ENCODE measurements around the gene CTRB1.

The CTRB1 gene

DNA sequence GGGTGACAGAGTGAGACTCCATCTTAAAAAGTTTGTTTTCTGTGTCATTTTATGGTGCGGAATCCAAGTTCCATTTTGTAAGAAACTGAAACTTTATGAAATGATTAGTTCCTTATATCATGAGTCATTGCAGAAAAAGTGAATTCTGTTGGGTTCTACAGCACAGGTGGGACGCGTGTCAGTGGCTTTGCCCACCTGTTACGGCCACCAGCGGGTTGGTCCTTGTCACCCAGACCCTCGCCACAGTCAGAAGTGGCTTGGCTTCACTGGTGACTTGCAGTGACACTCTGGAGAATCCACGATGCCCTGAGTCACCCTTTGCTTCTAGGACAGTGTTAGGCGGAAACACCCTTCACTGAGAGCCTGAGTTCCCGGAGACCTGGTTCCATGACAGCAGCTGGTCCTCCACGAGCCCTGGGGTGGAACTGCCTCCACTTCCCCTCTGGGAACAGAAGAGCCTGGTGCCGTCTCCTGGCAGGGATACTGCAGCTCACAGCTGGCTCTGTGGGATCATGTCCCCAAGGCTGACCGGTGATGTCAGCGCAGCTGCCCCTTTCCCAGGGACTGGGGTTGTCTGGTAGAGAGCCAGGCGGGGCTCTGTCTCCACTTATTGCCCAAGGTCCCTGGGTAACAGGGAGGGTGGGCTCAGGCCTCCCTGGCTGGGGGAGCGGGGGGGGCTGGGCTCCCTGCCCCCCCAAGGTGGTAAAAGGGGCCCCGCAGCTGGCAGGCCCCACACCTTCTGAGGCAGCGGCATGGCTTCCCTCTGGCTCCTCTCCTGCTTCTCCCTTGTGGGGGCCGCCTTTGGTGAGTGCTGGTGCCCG is at the start of gene CTRB1:
Gene CTRB1 (plus strand): TSS at position 733 of the 821 bp plus-strand sequence. CDS start 20 bp downstream, at position 753.
- no peak for DNase-seq

DNA sequence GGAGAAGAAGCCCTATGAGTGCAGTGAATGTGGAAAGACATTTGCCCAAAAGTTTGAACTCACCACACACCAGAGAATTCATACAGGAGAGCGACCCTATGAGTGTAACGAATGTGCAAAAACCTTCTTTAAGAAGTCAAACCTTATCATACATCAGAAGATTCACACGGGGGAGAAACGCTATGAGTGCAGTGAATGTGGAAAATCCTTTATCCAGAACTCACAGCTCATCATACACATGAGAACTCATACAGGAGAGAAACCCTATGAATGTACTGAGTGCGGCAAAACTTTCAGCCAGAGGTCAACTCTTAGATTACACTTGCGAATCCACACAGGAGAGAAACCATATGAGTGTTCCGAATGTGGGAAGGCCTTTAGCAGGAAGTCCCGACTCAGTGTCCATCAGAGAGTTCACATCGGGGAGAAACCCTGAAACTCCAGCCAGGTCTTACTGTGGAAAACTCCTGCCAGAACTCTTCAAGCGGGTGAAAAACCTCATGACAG is 48.8 kb upstream of the CTRB1 start:
- DNase-seq, result no peak

DNA sequence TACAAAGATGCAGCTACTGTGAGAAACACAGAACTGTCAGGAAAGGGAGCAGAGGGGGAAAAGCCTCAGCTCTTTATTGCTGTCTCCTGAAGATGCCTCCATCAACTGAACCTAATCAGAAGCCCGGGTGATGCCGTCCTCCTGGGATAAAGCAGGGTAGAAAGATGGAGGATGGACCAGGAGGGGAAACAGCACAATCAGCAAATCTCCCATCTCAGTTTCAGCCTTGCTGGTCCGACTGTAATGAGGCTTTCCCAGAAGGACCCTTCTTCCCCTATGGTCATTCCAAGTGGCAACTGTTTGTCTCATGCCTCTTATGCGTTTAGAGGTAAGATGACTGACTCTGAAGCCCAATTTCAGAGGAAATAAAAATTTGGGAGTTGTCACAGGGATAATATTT is 46.2 kb upstream of the CTRB1 start:
- DNase-seq, result no peak

DNA sequence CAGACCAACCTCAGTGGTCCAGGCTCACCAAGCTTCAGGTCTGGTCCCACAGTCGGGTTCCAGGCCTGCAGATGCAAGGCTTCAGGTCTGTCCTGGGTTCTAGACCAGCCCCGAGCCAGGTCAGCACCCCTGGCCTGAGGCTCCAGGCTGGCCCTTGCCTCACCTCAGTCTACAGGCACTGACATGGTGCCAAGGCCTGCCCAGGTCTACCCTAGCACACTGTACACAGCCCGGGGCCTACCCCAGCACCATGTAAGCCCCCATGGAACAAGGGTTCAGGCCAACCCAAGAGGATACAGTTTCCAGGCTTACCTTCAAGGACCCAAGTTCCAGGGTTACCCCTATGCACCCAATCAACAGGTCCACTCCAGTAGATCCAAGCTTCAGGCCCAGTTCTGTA is 43.7 kb upstream of the CTRB1 start:
- DNase-seq, result no peak

DNA sequence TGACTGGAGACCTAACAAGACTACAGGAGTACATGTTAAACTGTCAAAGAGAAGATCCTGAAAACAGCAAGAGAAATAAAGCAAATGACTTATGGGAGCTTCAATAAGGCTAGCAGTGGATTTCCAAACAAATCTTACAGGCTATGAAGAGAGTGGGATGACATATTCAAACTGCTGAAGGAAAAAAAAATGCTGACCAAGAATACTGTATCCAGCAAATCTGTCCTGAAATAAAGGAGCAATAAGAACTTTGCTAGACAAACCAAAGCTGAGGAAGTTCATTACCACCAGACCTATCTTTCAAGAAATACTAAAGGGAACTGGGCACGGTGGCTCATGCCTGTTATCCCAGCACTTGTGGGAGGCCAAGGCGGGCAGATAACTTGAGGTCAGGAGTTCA is 41.9 kb upstream of the CTRB1 start:
- DNase-seq, result no peak

DNA sequence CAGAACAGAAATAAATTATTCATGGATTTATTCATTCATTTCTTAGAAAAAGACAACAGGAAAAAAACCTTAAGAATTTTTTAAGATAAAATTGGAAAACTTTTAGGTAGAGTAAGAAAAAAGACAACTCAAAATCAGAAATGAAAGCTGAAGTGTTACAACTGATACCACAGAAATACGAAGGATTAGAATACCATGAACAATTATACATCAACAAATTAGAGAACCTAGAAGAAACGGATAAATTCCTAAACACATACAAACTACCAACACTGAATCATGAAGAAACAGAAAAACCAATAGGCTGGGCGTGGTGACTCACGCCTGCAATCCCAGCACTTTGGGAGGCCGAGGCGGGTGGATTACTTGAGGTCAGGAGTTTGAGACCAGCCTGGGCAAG is 39.6 kb upstream of the CTRB1 start:
- DNase-seq, result no peak

DNA sequence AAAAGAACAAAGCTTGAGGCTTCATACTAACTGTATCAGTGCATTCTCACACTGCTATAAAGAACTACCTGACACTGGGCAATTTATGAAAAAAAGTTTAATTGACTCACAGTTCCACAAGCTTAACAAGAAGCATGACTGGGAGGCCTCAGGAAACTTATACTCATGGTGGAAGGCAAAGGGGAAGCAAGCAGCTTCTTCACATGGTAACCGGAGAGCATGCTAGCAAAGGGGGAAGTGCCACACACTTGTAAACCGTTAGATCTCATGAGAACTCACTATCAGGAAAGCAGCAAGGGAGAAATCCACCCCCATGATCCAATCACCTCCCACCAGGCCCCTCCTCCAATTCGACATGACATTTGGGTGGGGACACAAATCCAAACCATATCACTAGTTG is 37.2 kb upstream of the CTRB1 start:
- DNase-seq, result no peak

DNA sequence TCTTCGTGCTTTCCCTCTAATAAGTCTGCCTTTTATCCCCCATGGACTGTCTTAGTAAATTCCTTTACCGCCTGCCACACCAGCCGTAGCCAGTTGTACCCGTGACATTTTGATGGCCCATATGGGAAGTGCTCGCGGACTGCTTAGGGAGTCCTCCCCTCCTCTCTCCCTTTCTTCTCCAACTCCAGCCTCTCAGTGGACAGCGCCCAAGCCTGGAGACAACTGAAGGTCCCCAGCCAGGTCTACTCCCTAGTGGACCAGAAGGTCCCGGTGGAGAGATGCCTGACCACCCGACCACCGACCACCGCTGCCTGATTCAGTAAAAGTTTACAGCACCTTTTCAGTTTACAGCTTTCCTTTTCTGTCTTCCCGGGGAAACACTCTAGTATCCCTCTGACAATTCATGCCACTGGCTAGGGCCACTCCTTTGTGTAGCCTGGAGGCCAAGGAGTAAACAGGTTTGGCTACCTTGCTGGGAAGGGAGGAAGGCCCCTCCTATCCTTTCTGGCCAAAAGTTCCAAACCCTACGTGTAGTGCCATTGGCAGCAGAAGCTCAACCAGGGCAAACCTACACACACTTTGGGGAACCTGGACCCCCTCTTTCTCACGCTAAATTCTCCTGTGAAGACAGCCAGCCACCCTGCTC is 29.8 kb upstream of the CTRB1 start:
- no peak for DNase-seq

DNA sequence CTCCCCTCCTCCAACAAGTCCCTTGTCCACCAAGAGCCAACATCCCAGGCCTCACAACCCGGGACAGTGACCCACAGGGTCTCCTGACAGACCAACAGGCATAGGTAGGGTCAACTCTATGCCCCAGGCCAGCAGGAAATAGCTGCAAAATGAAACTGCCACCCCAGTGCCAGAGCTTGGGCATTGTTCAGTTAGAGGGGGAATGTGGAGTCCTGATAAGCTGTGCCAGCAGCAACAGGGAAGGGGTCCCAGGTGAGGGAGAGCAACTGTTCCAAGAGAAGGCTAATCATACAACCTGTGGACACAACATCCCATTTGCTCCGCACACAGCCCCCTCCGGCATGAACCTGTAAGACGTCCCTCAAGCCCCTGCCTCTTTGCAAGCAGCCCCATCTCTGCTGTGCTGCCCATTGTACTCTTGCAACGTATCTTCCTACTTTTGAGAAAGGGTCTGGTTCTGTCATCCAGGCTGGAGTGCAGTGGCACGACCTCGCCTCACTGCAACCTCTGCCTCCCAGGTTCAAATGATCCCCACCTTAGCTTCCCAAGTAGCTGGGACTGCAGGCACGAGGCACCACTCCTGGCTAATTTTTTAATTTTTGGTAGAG is 29.0 kb upstream of the CTRB1 start:
- DNase-seq, result no peak

DNA sequence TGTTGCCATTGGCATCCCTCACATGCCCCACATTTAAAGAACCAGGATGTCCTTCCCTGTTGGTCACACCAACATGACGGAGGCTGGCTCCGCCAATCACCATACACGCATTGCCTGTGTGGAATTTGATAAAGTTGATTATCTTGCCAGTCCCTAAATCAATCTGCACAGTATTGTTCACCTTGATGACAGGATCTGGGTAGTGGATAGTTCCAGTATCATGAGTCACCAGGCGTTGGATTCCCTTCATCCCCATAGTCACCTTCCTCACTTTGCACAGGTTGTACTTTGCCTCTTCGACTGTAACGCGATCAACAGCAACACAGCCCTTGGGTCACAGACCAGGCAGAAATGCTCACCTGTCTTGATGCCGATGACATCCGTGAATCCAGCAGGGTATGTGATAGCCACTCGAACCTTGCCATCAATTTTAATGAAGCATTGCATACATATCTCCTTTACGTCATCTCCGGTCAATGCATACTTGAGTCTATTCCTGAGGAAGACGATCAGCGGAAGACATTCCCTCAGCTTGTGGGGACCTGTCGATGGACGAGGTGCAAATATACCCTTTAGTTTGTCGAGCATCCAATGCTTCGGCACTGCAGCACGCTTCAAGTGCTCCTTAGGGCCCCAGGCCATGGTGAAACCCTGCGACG is 26.1 kb upstream of the CTRB1 start:
- no peak for DNase-seq

DNA sequence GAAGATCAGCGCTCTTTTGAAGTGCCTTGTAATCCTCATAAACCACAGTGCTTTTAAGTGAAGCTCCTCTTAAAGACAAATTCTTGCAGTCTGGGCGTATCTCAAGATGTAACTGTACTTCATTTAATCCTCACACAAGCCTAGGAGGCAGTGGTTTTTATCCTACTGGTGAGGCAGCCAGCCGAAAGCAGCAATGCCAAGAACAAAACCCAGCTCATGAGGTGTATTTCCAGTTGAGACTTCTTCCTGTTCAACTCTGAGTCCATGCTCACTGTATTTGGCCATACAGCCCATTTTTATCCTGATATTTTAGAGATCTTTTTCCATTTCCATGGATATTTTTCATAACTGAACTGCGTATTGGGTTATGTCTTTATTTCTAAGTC is 25.5 kb upstream of the CTRB1 start:
- DNase-seq, result no peak

DNA sequence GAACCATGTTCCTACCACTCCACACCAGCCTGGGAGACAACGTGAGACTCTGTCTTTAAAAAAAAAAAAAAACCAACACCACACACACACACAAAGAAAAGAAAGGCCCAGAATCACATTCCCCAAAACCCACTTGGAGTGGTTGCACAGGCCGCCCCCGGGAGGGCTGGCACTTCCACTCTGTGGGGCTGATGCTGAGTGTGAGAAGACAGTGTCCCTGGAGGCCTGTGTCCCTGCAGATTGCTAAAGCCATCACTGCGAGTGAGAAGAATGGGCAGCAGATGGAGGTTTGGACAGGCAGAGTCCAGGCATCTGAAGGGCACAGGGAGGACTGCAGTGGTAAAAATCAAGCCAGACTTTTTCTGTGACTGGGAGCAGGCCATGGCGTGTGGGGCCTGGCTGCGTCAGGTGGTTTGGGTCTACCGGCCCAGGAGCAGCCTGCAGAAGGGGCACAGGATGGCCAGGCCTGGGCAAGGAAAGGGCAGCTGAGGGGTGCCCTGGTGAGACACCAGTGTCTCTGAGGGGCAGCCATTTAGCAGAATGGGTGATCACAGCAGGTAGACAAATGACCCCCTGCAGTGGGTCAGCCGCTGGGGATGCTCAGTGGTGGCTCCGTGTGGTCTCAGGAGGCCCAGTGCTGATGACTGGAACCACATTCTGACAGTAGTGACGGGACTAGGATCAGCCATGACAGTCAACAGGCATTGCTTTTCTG is 24.9 kb upstream of the CTRB1 start:
- no peak for DNase-seq

DNA sequence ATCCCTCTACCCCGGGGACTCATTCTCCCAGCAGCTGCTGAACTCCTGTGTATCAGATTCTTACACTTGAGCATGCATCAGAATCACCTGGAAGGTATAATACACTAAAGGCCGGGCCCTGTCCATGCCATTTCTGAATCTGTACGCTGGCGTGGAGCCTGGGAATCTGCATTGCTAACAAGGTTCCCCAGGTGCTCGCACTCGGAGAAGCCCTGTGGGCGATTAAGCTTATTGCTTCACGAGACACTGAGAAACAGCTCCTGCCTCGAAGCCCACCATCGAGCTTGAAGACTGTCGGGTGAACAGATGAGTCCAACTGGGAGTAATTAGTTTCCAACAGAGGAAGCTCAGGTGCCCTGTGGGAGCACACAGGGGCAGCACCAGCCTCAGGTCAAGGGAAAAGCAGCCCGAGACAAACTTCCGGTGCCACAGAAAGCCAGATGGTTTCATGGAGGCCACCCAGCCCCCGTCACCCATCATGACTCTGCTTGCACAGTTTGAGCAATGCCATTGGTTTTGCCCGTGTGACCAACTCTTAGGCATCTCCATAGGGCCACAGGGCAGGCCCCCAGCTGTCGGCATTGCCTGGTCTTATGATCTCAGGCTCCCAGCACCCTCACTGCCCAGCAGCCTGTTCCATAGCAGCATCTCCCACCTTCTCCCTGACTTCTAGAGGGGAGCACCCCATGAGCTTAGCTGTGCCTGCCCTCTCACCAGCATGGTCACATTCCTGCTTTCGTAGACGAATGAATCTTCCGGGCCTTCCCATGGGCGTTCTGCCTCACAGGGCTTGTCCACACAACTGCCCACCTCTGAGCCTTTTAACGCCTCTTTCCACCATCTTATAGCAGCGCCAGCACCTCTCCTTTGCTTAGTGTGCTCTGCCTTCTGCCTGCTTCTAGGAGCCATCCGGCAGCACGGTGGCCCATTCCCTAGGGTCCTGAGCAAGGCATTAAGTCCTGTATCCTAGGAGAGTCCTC is 22.7 kb upstream of the CTRB1 start:
- no peak for DNase-seq

DNA sequence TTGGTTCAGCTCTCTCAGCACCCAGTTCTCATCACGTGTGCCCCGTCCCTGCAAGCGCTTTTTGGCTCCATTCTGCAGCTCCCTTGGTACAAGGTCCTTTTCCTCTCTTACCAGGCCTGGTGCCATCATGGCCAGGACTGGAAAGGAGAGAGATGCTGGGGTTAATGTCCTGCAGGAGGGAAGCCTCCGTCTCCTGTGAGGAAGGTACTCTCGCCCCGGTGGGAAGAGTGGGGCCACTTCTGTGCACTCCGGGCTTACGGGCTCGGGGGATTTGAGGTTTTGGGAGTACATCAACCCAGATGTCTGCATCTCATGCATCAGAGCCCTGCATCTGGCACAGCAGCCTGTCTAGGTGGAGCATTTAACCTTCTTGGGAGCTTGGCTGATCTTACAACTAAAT is 22.0 kb upstream of the CTRB1 start:
- DNase-seq, result no peak

DNA sequence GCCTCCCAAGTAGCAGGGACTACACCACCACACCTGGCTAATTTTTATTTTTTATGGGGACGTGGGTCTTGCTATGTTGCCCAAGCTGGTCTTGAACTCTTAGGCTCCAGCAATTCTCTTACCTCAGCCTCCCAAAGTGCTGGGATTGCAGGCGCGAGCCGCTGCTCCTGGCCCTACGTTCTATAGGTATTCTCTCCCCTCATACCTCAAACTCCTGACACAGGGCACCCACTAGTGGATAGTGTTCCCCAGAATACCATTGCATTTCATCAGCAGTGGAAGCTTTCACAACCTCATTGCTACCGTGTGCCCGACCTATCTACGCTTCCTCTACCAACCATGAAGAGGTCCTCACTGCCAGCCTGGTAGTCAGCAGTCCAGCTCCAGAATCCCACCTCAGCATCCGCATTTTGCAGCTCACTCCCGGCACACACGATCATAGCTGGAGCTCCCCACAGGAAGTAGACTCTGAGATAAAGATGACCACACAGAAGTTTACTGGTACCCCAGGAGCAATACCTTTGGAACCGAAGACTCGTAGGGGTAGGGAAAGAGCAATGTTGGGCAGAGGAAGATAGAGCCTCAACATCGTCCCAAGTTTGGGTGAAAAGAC is 21.2 kb upstream of the CTRB1 start:
- DNase-seq, result no peak

DNA sequence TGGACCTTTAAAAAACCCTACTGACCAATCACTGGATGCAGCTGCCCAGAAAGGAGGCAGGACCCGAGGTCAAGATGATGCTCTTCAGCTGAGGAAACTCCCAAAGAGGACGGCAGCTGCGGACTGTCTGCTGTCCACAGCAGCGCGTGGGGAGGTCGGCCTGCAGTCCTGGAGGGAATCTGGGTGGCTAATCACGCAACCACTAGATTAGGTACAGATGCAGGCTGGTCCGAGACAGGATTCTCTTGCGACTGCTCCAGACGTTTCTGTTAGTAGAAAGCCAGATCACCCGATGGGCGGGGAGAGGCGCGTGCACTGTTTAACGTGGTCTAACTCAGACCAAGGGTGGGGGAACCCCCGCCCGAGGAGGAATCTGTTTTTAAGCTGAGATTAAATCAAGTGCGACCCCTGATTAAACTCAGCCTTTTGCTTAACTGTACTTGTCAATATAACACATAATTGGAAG is 20.6 kb upstream of the CTRB1 start:
- no peak for DNase-seq

DNA sequence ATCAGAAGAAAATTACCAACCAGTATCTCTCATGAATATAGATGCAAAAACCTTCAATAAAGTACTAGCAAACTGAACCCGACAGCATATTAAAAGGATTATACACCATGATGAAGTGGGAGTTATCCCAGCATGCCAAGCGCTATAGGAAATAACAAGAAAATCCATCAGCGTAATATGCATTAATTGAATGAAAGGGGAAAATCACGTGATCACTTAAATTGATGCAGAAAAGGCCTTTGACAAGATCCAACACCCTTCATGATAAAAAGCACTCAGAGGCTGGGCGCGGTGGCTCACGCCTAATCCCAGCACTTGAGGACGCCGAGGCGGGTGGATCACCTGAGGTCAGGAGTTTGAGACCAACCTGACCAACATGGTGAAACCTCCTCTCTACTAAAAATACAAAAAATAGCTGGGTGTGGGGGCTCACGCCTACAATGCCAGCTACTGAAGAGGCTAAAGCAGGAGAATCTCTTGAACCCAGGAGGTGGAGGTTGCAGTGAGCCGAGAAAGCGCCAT is 16.7 kb upstream of the CTRB1 start:
- DNase-seq, result no peak

DNA sequence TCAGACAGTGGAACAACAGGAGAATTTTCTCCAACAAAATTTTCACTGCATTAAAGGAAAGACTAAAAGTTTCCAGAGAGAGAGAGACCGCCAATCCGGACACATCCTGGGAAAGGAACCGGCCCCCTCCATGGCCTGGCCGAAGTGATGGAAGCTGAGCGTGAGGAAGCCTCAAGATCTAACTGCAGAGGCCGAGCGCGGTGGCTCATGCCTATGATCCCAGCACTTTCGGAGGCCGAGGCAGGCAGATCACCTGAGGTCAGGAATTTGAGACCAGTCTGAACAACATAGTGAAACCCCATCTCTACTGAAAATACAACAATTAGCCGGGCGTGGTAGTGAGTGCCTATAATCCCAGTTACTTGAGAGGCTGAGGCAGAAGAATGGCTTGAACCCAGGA is 15.7 kb upstream of the CTRB1 start:
- no peak for DNase-seq

DNA sequence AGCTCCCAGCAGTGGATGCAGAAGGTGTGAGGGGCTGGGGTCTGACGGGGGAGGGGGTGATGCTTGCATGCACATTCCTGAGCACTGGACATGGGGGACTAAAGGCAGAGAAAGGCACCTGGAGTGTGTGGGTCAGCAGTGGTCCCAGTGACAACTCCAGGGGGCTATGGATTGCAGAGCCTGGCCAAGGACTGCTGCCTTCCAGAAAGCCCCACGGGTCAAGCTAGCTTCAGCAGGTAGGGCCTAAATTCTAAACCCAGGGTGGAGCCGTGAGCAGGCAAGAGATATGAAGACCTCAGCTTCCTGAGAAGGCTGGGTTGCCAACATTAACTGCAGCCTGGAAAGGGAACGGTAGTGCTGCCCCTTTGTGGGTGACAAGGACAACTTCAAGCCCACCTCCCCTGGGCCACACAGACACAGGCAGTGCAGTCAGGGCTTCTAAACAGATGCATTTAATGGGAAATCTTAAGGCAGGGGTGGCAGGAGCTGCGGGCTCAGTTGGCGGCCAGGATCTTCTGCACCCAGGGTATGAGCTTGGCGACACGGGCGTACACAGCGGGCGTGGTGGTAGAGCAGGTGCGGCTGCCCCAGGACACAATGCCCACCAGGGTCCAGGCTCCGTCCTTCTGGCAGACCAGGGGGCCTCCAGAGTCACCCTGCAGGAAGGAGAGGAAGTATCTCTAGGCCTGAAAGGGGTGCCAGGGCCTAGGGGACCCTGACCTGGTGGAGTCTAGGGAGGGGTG is 14.9 kb upstream of the CTRB1 start:
- DNase-seq, result no peak

DNA sequence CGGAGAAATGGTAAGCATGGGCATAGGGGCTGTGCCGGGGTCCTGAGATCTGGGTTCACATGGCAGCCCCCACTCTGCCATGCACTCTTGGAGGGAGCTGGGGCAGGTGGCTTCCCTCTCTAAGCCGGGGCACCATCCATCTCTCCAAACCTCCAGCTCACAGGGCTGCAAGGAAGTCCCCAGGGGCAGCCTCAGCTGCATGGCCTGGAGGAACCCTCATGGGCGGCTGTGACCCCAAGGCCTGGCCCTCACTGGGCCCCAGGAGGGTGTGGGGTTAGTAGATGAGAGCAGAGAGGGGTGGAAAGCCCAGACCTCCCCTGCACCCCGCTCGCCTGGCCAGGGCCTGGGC is 14.4 kb upstream of the CTRB1 start:
- DNase-seq, result no peak

Measured in NCI-H1092 (cell line).